ENCODE data around the gene SNX20.
A peak's percentile ranks its signal among the peaks of the same experiment; 100 is the strongest.

Gene SNX20

DNA sequence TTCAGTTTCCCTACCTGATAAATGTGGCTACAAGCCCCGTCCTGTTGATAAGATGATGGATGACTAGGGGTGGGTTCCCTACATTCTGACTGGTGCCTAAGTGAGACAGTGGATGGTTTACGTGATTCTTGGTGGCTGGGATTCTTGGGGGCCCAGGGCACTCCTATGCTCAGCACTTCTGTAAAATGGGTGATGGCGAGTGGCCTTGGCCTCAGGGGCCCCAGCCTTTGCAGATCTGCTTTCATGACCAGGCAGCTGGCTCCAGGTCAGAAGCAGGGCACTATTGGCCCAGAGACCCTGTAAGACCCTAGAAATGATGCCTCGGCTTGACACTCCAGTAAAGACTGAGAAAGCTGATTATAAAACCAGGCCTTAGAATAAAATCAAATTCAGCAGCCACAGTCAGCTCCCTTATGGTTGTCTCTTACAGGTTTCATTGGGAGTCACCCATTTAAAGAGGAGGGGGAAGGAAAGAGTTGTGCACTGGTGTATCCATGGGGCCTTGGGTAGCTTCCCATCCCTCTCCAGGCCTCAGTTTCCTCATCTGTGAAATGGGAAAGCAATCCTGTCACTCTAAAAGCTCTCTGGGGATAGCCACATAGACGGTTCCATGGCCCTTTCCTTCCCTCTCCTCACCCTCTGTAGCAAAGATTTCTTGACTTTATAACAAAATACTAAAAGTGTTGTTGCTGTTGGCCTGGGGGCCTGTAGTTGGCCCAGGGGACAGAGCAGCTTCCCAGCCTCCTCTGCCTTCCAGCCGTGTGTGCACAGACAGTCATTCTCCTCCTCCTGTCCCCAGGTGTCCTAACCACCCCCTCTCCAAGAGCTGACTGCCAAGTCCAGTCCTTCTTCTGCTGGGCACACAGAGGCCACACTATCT, 1.2 kb downstream of the SNX20 start:
- DNase-seq (ENCODE audit: low read depth): no peak

DNA sequence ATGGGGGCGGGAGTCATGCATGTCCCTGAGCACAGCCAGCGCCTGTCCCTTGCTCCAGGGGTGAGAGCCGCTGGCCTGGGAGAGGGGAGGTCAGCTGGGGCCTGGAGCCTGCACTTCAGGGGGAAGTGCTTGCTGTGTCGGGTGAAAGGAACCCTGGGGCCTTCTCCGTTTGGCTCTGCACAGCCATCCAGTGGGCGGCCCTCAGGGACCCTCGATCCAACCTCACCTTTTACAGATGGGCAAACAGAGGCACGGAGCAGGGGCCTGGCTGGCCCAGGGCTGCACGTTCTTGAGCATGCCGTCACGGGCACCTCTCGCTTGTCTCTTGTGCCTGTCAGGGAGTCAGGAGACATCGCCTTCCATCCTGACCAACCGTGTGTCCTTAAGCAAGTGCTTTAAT, 1.8 kb downstream of the SNX20 start:
- no peak for DNase-seq (ENCODE audit: low read depth)

- no peak for DNase-seq (ENCODE audit: low read depth)
These were observed 2.6 kb downstream of the SNX20 start for GRCh38 chr16:50678531-50678930.

GRCh38 chr16:50677351-50677750, 3.8 kb downstream of the SNX20 start:
- no peak for DNase-seq (ENCODE audit: low read depth)

DNA sequence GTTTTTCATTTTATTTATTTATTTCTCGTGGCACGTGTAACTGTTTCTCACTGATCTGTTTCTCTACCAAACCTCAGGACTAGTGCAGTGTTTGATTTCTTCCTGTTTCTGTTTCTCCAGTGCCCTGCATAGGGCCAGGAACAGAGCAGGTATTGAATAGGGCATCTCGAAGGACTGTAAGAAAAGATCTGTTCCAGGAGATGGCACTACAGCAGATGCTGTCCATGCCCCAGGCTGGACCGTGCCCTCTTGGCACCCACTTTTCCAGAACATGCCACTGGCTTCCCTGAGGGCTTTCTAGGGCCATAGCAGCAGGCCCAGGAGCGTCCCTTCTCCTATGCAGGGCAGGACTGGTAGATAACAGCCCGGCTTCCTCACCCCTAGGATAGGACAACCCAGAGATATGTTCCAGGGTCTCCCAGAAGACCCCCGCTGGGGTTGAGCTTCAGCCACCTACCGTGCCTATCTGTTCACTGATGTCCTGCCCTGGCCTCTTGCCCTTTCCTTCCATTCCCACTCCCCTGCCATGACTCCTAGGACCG, 4.4 kb downstream of the SNX20 start:
- DNase-seq (ENCODE audit: low read depth): no peak

- no peak for DNase-seq (ENCODE audit: low read depth)
These were observed 5.2 kb downstream of the SNX20 start for GRCh38 chr16:50675686-50676610.

- DNase-seq (ENCODE audit: low read depth): no peak
These were observed 6.3 kb downstream of the SNX20 start for GRCh38 chr16:50674831-50675230.

- no peak for DNase-seq (ENCODE audit: low read depth)
These were observed 7.4 kb downstream of the SNX20 start for GRCh38 chr16:50673496-50674275.

DNA sequence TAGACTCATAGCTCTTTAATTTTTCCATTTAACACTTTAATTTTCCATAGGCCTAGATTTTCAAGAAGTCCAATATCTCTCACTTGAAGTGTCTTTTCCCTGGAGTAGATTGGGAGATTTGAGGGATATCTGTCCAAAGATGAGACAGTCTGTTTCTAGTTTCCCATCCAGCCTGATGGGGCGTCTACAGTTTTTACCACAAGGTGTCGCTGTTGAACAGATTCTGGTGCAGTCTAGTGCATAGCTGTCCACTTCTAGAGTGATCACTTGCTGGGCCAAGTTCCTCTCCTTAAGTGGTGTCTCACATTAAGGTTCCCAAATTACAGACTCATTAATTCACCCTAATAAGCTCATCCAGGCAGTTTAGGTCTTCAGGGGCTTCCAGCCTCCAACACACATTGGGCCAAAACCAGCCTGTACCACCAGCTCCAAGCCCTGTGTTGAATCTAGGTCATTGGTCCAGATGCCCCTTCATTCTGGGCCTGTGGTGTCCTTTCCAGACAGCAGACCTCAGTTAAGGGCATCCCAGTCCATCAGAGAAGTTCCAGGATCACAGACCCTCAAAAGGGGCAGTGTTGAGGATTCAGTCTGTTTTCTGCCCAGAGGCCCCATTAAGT, 9.4 kb downstream of the SNX20 start:
- DNase-seq (ENCODE audit: low read depth): no peak

GRCh38 chr16:50670476-50670875, 10.6 kb downstream of the SNX20 start:
- DNase-seq (ENCODE audit: low read depth): no peak

GRCh38 chr16:50669741-50670140, 11.4 kb downstream of the SNX20 start:
- no peak for DNase-seq (ENCODE audit: low read depth)

GRCh38 chr16:50668368-50669008, 12.6 kb downstream of the SNX20 start:
- DNase-seq (ENCODE audit: low read depth): no peak

- DNase-seq (ENCODE audit: low read depth): no peak
These were observed 13.4 kb downstream of the SNX20 start for GRCh38 chr16:50667497-50668367.

DNA sequence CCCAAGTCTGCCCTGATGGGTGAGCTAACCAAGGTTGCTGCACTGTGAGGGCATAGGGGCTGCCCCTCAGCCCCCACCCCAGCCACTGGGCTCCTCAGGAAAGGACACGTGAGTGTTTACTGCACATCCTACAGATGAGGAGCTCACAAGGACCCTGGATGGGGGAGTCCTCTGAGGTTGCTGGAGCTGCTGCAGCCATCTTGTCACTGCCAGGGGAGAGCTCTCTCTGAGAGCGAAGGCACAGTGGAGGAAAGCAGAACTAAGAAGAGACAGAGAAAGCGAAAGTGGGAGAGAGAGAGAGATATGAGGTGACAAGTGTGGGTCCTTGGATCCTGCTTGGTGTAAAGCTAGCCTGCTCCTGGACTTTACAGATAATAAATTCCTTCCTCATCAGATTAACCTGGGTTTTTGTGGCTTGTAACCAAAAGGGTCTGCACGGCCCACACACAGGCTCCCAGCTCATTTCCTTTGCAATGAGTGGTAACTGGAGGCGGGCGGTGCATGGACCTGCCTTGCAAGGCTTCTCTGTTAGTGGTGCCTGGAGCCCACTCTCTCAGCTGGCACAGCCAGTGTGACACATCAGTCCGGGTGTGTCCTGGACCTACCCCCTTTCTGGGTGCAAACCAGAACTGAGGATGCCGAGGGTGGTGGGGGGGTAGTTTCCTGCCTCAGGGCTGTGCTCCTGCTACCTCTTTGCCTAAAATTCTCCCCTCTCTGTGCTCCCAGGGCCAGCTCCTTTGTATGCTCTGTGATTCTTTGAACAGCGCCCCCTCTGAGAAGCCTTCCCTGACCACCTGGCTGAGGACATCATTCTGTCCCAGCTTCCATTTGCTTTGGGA, 14.2 kb downstream of the SNX20 start:
- no peak for DNase-seq (ENCODE audit: low read depth)

GRCh38 chr16:50665128-50665878, 15.8 kb downstream of the SNX20 start:
- DNase-seq (ENCODE audit: low read depth): peak; percentile 87

GRCh38 chr16:50664270-50664669, 16.8 kb downstream of the SNX20 start:
- DNase-seq (ENCODE audit: low read depth): no peak

GRCh38 chr16:50662306-50662940, 18.7 kb downstream of the SNX20 start:
- no peak for DNase-seq (ENCODE audit: low read depth)

DNA sequence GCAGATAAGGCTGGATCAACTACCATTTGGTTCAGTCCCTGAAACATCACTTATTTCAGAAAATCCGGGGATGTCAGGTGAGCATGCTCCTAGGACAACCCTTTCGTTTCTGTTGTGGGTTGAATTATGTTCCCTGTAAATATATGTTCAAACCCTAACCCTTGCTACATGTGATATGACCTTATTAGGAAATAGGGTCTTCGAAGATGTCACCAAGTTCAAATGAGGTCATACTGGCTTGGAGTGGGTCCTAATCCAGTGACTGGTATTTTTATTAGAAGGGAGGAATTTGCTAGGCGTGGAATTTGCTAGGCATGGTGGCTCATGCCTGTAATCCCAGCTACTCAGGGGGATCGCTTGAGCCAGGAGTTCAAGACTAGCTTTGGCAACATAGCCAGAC, 21.3 kb downstream of the SNX20 start:
- no peak for DNase-seq (ENCODE audit: low read depth)

Measured in activated T-cell treated with anti-CD3 and anti-CD28 coated beads for 1 hour (primary cell).